GM21515 (cell line): ENCODE results near the gene MEX3A.
A peak's percentile ranks its signal among the peaks of the same experiment; 100 is the strongest.

ENCODE experiments used
- ATAC-seq: cut with Tn5 transposase; IDR thresholded peaks from one replicate; pipeline ENCODE4 v1.9.1; 2021; ENCODE audit not compliant: unreplicated experiment

Gene MEX3A

GRCh38 chr1:156103521-156103947 lies 21.3 kb upstream of the MEX3A start:
- no peak for ATAC-seq

GRCh38 chr1:156102633-156103511 lies 20.6 kb upstream of the MEX3A start:
- no peak for ATAC-seq

GRCh38 chr1:156101880-156102279 lies 19.6 kb upstream of the MEX3A start:
- no peak for ATAC-seq

GRCh38 chr1:156100205-156100995 lies 18.1 kb upstream of the MEX3A start:
- ATAC-seq, result no peak

GRCh38 chr1:156099282-156099681 lies 17.0 kb upstream of the MEX3A start:
- no peak for ATAC-seq

GRCh38 chr1:156098784-156099183 lies 16.5 kb upstream of the MEX3A start:
- ATAC-seq, result no peak

GRCh38 chr1:156097499-156098178 lies 15.4 kb upstream of the MEX3A start:
- ATAC-seq, result no peak

GRCh38 chr1:156096640-156097391 lies 14.6 kb upstream of the MEX3A start:
- peak; percentile 55 for ATAC-seq

- no peak for ATAC-seq
Measured at GRCh38 chr1:156095906-156096508, 13.7 kb upstream of the MEX3A start.

- ATAC-seq, result no peak
Measured at GRCh38 chr1:156091610-156092009, 9.3 kb upstream of the MEX3A start.

- ATAC-seq, result peak; percentile 67
Measured at GRCh38 chr1:156090840-156091188, 8.5 kb upstream of the MEX3A start.

GRCh38 chr1:156090138-156090839 lies 8.0 kb upstream of the MEX3A start:
- ATAC-seq, result no peak

- ATAC-seq, result no peak
Measured at GRCh38 chr1:156089704-156090103, 7.4 kb upstream of the MEX3A start.

- no peak for ATAC-seq
Measured at GRCh38 chr1:156086256-156086662, 4.0 kb upstream of the MEX3A start.

GRCh38 chr1:156083800-156084790 lies 1.8 kb upstream of the MEX3A start:
- no peak for ATAC-seq

GRCh38 chr1:156081917-156082308 lies 352 bp downstream of the MEX3A start:
- no peak for ATAC-seq

GRCh38 chr1:156081180-156081916 lies 917 bp downstream of the MEX3A start:
- no peak for ATAC-seq

GRCh38 chr1:156080863-156081179 lies 1.4 kb downstream of the MEX3A start:
- no peak for ATAC-seq
